GM12873 (cell line): ENCODE results near the gene USH2A.

Experiments used
- CTCF ChIP-seq: IDR thresholded peaks from 2 replicates; pipeline ENCODE4 v1.5.1; 2012; ENCODE audit warnings: low read depth, mild to moderate bottlenecking, moderate library complexity, low read length, control low read depth; ENCODE audit not compliant: insufficient read depth; ENCODE audit errors: missing control alignments

The USH2A gene

GRCh38 chr1:216076751-216077150 lies 346.5 kb downstream of the USH2A start:
- TF ChIP-seq CTCF = no peak

DNA sequence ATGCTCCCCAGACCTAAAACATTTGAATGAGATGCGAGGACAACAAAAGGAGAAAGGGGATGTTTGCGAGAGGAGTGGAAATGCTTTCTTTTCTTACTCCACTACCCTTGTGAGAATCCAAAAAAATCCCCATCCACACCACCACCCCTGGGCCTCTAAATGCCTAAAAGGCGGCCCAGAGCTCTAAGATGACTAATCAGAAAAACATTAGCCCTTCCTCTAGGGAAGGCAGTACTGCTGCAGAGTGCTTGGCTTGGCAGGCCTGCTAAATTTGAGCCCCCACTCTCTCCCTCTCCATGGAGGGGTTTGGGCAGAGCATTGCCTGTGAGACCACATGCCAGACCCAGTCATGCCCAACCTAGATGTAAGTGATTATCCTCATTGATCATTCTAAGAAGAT lies 347.9 kb downstream of the USH2A start:
- no peak for TF ChIP-seq CTCF

DNA sequence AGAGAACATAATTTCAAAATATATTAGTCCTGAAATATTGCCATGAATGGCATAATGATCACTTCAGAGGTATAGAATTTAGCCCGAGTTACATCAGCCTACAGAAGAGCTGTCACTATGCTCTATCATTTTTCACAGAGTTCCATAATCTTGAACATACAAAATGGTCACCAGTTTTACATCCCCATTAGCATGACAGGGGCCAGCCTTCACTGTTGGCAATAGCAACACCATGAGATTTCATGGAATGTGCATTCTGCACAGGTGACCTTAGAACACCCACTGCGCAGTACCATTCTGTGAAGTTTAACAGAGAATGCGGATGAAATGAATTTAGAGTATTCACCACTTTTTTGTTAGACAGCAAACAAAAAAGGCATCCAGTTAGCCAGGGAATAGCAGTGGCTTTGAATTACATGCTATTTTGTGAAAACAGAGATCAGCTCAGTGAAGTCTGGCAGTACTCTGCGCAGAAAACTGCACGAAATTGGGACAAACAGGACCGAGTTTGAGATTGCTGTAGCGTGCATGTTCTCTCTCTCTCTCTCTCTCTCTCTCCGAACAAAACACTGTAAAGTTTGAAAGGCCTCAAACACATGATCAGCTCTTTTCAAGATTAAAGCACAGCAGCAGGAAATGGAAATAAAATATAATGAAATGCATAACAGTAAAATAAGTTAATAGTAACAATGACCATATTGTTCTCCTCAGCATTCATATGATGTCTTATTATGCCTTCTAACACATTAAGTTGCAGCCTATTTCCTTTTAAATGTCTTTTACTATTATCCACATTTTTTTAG lies 349.3 kb downstream of the USH2A start:
- TF ChIP-seq CTCF = no peak

GRCh38 chr1:216071262-216071661 lies 352.0 kb downstream of the USH2A start:
- no peak for TF ChIP-seq CTCF

- TF ChIP-seq CTCF = no peak
Measured at GRCh38 chr1:216064643-216065042, 358.6 kb downstream of the USH2A start.

- no peak for TF ChIP-seq CTCF
Measured at GRCh38 chr1:216057947-216058346, 365.3 kb downstream of the USH2A start.

GRCh38 chr1:216057063-216057462 lies 366.2 kb downstream of the USH2A start:
- TF ChIP-seq CTCF = no peak

DNA sequence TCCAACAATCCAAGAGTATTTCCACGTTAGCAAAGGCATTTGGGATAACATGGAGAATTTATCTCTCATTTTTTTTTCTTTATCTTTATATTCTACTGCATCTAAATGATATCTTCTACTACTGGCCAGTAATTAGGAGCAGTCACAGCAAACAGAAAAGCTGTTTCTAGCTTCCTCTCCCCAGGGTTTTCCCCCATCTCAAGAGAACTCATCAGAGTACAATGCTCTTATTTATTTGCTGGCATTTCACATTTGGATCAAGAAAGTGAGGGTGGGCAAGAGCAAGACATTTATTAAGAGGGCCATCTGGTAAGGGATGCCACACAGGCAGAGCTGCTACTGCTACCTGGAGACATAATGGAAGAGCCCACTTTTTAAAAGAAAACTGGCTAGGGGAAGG lies 368.2 kb downstream of the USH2A start:
- no peak for TF ChIP-seq CTCF
